Lung (tissue), 12 donors: ENCODE results near the gene THEM4. TPM values are rescaled to one million over a fixed set of nuclear protein-coding genes. Genes with fewer than 3 reads are reported as not detected.

ENCODE experiments used
- ATAC-seq: fragments of 200-7000 bp; cut with Tn5 transposase; one replicate; pipeline ENCODE4 v1.9.1; 2020; ENCODE audit warnings: moderate number of reproducible peaks; ENCODE audit not compliant: insufficient read depth, low FRiP score
- DNase-seq, 3 donors: peaks; one replicate each; pipeline ENCODE4 v3.0.0-alpha.2; 2013 to 2017
- H3K27ac ChIP-seq, 2 donors: one replicate each; pipeline ENCODE4 v1.5.1; 2013; ENCODE audit warnings: mild to moderate bottlenecking in 2 of 2, moderate library complexity in 2 of 2, control low read depth in 1 of 2, inconsistent platforms in 1 of 2, low read depth in 1 of 2, low read length in 1 of 2
- H3K27me3 ChIP-seq, 3 donors: one replicate each; pipeline ENCODE4 v1.5.1; 2013; ENCODE audit warnings: low read length in 2 of 3; ENCODE audit not compliant: control insufficient read depth in 3 of 3, insufficient read depth in 3 of 3
- H3K36me3 ChIP-seq, 4 donors: one replicate each; pipeline ENCODE4 v1.5.1; 2013; ENCODE audit warnings: low read length in 4 of 4, mild to moderate bottlenecking in 1 of 4, moderate library complexity in 1 of 4; ENCODE audit not compliant: control insufficient read depth in 4 of 4, insufficient read depth in 4 of 4
- H3K4me1 ChIP-seq, 5 donors: one replicate each; pipeline ENCODE4 v1.5.1; 2013; ENCODE audit warnings: low read length in 5 of 5, mild to moderate bottlenecking in 2 of 5, moderate library complexity in 1 of 5; ENCODE audit not compliant: control insufficient read depth in 5 of 5, insufficient read depth in 5 of 5
- H3K4me3 ChIP-seq: one replicate; pipeline ENCODE4 v1.5.1; 2013; ENCODE audit warnings: mild to moderate bottlenecking, control low read depth, moderate library complexity
- H3K9ac ChIP-seq, 2 donors: one replicate each; pipeline ENCODE4 v1.5.1; 2013; ENCODE audit warnings: low read length in 2 of 2, control low read depth in 1 of 2; ENCODE audit not compliant: insufficient read depth in 1 of 2
- H3K9me3 ChIP-seq, 4 donors: one replicate each; pipeline ENCODE4 v1.5.1; 2013; ENCODE audit warnings: low read length in 3 of 4, mild to moderate bottlenecking in 1 of 4, moderate library complexity in 1 of 4; ENCODE audit not compliant: control insufficient read depth in 4 of 4, insufficient read depth in 3 of 4
- WGBS, 2 donors: extraction: QIAGEN DNeasy Blood & Tissue Kit; methylation state at CpG; one replicate each; pipeline ENCODE4 v1.1.7; 2013; 5-methylcytosine and 5-hydroxymethylcytosine counted together
- polyA plus RNA-seq, 2 donors: library from polyadenylated mRNA; stranded (reverse); fragments of 200-250 nt; gene quantifications; one replicate each; pipeline ENCODE4 v1.2.1, GENCODE V29; 2013
- total RNA-seq, 2 donors: library from RNA; depleted of rRNA in 1 of 2; stranded (reverse); fragments of >200 nt in 1 of 2; gene quantifications; one replicate each; pipeline ENCODE4 v1.2.1, GENCODE V29; 2014 to 2021
- TF ChIP-seq, protein P1 (sequence below): IDR thresholded peaks from 2 replicates; pipeline ENCODE4 v1.5.1; 2012; ENCODE audit warnings: mild to moderate bottlenecking; ENCODE audit errors: control extremely low read depth, extremely low read depth
- donor health status: control.
- donor health status: control.
- donor health status: Bipolar disorder and iron deficiency.
- donor health status: healthy.
- donor health status: DM: yes; HTN: yes; CAD: no.

THEM4 gene
- total and polyA plus RNA-seq, 4 donors = 10.3 to 15.7 (median 13.6) TPM

DNA sequence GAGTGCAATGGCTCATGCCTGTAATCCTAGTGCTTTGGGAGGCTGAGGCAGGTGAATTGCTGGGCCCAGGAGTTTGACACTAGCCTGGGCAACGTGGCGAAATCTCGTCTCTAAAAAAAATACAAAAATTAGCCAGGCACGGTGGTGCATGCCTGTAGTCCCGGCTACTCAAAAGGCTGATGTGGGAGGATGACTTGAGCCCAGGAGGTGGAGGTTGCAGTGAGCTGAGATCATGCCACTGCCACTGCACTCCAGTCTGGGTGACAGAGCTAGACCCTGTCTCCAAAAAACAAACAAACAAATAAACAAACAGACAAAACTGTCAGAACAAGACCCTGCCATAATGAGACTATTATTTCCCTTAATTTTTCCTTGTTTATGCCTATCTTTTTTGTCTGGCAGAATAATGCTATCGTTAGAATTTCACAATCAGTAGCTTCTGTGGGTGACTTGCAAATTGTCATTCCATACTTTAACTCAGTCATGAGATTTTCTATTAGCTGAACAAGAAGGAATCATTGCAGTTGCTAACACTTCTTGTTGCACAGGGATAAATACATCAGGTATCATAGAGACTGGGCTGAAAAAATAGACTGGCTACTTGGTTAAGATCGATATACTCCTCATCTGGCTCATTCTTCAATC, 7.5 kb upstream of the THEM4 start:
- H3K27me3 ChIP-seq = peaks cover 0 to 8% (median 0%) of the 10 kb centered on the region in 3 donors

DNA sequence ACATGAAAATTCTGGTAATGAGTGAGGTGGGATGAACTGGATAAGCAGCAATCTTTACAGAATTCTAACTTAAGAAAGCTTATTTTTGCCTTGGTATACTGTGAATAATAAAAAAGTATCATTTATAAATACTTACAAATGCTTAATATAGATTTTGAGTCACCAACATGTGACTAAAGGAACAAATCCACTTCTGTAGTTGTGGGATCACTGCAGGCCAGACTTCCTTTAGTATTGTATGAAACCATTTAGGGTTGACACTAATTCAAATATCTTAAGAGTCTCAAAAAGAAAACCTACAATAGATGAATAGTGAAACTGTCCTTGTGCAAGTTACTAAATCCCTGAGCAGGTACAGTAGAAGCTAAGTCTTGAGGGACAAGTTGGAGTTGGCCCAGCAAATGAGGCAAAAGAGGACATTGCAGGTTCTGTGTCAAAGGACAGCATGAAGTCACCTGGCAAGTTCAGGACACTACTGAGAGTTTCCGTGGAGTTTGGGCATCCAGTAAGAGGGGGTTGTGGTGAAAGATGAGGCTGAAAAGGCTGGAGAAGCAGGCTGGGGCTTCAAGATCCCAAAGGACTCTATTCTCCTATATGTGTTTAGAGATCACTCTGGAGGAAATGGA, 5.9 kb upstream of the THEM4 start:
- H3K27me3 ChIP-seq = peaks cover 0 to 8% (median 0%) of the 10 kb centered on the region in 3 donors
- H3K4me1 ChIP-seq = peaks cover 0 to 7% (median 0%) of the 10 kb centered on the region in 5 donors
- no peak for ATAC-seq
- H3K9ac ChIP-seq = no peak overlapping the region
- TF ChIP-seq, protein P1, sequence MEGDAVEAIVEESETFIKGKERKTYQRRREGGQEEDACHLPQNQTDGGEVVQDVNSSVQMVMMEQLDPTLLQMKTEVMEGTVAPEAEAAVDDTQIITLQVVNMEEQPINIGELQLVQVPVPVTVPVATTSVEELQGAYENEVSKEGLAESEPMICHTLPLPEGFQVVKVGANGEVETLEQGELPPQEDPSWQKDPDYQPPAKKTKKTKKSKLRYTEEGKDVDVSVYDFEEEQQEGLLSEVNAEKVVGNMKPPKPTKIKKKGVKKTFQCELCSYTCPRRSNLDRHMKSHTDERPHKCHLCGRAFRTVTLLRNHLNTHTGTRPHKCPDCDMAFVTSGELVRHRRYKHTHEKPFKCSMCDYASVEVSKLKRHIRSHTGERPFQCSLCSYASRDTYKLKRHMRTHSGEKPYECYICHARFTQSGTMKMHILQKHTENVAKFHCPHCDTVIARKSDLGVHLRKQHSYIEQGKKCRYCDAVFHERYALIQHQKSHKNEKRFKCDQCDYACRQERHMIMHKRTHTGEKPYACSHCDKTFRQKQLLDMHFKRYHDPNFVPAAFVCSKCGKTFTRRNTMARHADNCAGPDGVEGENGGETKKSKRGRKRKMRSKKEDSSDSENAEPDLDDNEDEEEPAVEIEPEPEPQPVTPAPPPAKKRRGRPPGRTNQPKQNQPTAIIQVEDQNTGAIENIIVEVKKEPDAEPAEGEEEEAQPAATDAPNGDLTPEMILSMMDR = no peak
- H3K4me3 ChIP-seq = no peak overlapping the region
- WGBS, 2 donors = 47 to 64% methylated on average over 1 of the region's 1 CpG
- H3K27ac ChIP-seq = no peak overlapping the region
- H3K36me3 ChIP-seq = no peaks in the 10 kb centered on the region
- H3K9me3 ChIP-seq = no peaks in the 10 kb centered on the region
- DNase-seq = no peak

More for the DNA sequence above, 7.5 kb upstream of the THEM4 start:
- 64 to 78% methylated on average over 7 of the region's 7 CpGs for WGBS, 2 donors
- TF ChIP-seq, protein P1 = no peak
- Histone ChIP-seq H3K9ac (no peak overlapping the region), H3K9me3 (no peaks in the 10 kb centered on the region), H3K27ac (no peak overlapping the region), H3K4me1 (peaks cover 0 to 7% (median 0%) of the 10 kb centered on the region in 5 donors), H3K4me3 (no peak overlapping the region), H3K36me3 (no peaks in the 10 kb centered on the region)
- DNase-seq = no peak
- no peak for ATAC-seq

DNA sequence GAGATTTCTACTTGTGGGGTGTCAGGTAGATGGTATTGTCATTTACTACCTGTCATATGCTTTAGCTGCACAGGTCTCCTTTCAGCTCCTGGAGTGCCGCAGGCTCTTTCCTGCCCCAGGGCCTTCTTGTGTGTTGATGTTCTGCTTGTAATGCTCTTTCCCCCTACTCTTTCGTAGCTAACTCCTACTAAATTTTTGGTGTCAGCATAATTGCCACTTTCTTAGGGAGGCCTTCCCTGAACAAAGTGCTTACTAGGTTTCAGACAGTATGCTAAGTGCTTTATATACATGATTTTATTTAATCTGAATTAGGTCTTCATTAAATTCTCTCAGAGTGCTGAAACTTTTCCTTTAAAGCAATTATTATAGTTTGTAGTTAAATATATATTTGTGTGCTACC, 4.8 kb upstream of the THEM4 start:
- ATAC-seq (no peak), DNase-seq (no peak)
- peaks cover 0 to 7% (median 0%) of the 10 kb centered on the region in 5 donors for H3K4me1 ChIP-seq
- no peak overlapping the region for H3K27ac ChIP-seq
- no peaks in the 10 kb centered on the region for H3K9me3 ChIP-seq
- no peak overlapping the region for H3K4me3 ChIP-seq
- no peak overlapping the region for H3K9ac ChIP-seq
- WGBS, 2 donors = 94 to 95% methylated on average over 2 of the region's 2 CpGs
- peaks cover 0 to 8% (median 0%) of the 10 kb centered on the region in 3 donors for H3K27me3 ChIP-seq
- TF ChIP-seq, protein P1 = no peak
- no peaks in the 10 kb centered on the region for H3K36me3 ChIP-seq
